H9 (cell line): ENCODE measurements around the gene SACM1L. TPM values are rescaled to one million over a fixed set of nuclear protein-coding genes. Genes with fewer than 3 reads are reported as not detected.

ENCODE experiments used
- DNase-seq: peaks from one replicate; pipeline ENCODE4 v3.0.0-alpha.2; 2017
- H2AFZ ChIP-seq: one replicate; pipeline ENCODE4 v1.6.1; 2013; ENCODE audit warnings: mild to moderate bottlenecking, low read length, control low read depth, moderate library complexity
- H2AK5ac ChIP-seq: 2 replicates; pipeline ENCODE4 v1.6.1; 2013; ENCODE audit warnings: low read length, control low read depth, mixed read lengths; ENCODE audit not compliant: insufficient read length
- H2BK120ac ChIP-seq: one replicate; pipeline ENCODE4 v1.6.1; 2013; ENCODE audit warnings: low read depth, mild to moderate bottlenecking, low read length, control low read depth, inconsistent platforms; ENCODE audit not compliant: poor library complexity, severe bottlenecking
- H2BK12ac ChIP-seq: 2 replicates; pipeline ENCODE4 v1.6.1; 2013; ENCODE audit warnings: low read length, control low read depth, mixed read lengths, low read depth; ENCODE audit not compliant: insufficient read length
- H2BK15ac ChIP-seq: 2 replicates; pipeline ENCODE4 v1.6.1; 2013; ENCODE audit warnings: low read depth, low read length, control low read depth
- H2BK20ac ChIP-seq: one replicate; pipeline ENCODE4 v1.6.1; 2013; ENCODE audit warnings: low read depth, mild to moderate bottlenecking, low read length, control low read depth, inconsistent platforms; ENCODE audit not compliant: poor library complexity, severe bottlenecking
- H2BK5ac ChIP-seq: 2 replicates; pipeline ENCODE4 v1.6.1; 2013; ENCODE audit warnings: low read length, control low read depth, mixed read lengths; ENCODE audit not compliant: insufficient read length
- H3K14ac ChIP-seq: 2 replicates; pipeline ENCODE4 v1.6.1; 2013; ENCODE audit warnings: low read length, control low read depth; ENCODE audit not compliant: insufficient read depth
- H3K18ac ChIP-seq: 2 replicates; pipeline ENCODE4 v1.6.1; 2013; ENCODE audit warnings: low read depth, mild to moderate bottlenecking, mixed read lengths, low read length, control low read depth; ENCODE audit not compliant: insufficient read length
- H3K23ac ChIP-seq: 2 replicates; pipeline ENCODE4 v1.6.1; 2013; ENCODE audit warnings: low read length, control low read depth, mixed read lengths, low read depth; ENCODE audit not compliant: insufficient read length
- H3K23me2 ChIP-seq: 2 replicates; pipeline ENCODE4 v1.6.1; 2013; ENCODE audit warnings: low read depth, mild to moderate bottlenecking, mixed read lengths, low read length, control low read depth; ENCODE audit not compliant: insufficient read length, poor library complexity, severe bottlenecking
- H3K27ac ChIP-seq: 2 replicates; pipeline ENCODE4 v1.5.1; 2013; ENCODE audit warnings: low read length, control low read depth, mixed read lengths, low read depth; ENCODE audit not compliant: insufficient read length
- H3K27me3 ChIP-seq: 2 replicates; pipeline ENCODE4 v1.6.1; 2013; ENCODE audit warnings: low read length, control low read depth, inconsistent platforms; ENCODE audit not compliant: insufficient read depth
- H3K4ac ChIP-seq: 2 replicates; pipeline ENCODE4 v1.6.1; 2013; ENCODE audit warnings: low read depth, mild to moderate bottlenecking, control low read depth, inconsistent platforms, low read length, moderate library complexity
- H3K4me1 ChIP-seq: 2 replicates; pipeline ENCODE4 v1.6.1; 2013; ENCODE audit warnings: low read length, control low read depth, inconsistent platforms; ENCODE audit not compliant: insufficient read depth
- H3K4me2 ChIP-seq: 2 replicates; pipeline ENCODE4 v1.6.1; 2013; ENCODE audit warnings: low read length, control low read depth, mixed read lengths; ENCODE audit not compliant: insufficient read length, insufficient read depth
- H3K56ac ChIP-seq: 2 replicates; pipeline ENCODE4 v1.6.1; 2013; ENCODE audit warnings: low read depth, mild to moderate bottlenecking, mixed read lengths, low read length, control low read depth; ENCODE audit not compliant: insufficient read length
- H3K79me1 ChIP-seq: 2 replicates; pipeline ENCODE4 v1.6.1; 2013; ENCODE audit warnings: low read depth, mild to moderate bottlenecking, moderate library complexity, low read length, control low read depth, inconsistent platforms; ENCODE audit not compliant: insufficient read depth, poor library complexity, severe bottlenecking
- H3K79me2 ChIP-seq: 2 replicates; pipeline ENCODE4 v1.6.1; 2013; ENCODE audit warnings: low read length, control low read depth, inconsistent platforms; ENCODE audit not compliant: insufficient read depth
- H3K9ac ChIP-seq: 2 replicates; pipeline ENCODE4 v1.6.1; 2013; ENCODE audit warnings: low read length, control low read depth, mixed read lengths; ENCODE audit not compliant: insufficient read length; ENCODE audit errors: extremely low read depth
- H3K9me3 ChIP-seq: one replicate; pipeline ENCODE4 v1.6.1; 2013; ENCODE audit warnings: low read depth, low read length, inconsistent platforms; ENCODE audit not compliant: control insufficient read depth
- H3T11ph ChIP-seq: one replicate; pipeline ENCODE4 v1.6.1; 2013; ENCODE audit warnings: mild to moderate bottlenecking, low read length, control low read depth, inconsistent platforms
- H4K20me1 ChIP-seq: one replicate; pipeline ENCODE4 v1.6.1; 2013; ENCODE audit not compliant: control insufficient read depth, insufficient read length, insufficient read depth
- H4K5ac ChIP-seq: 2 replicates; pipeline ENCODE4 v1.6.1; 2013; ENCODE audit warnings: low read depth, mild to moderate bottlenecking, mixed read lengths, low read length, control low read depth; ENCODE audit not compliant: insufficient read length
- H4K8ac ChIP-seq: replicated peaks from 2 replicates; pipeline ENCODE4 v1.6.1; 2013; ENCODE audit warnings: low read length, control low read depth, mixed read lengths, low read depth; ENCODE audit not compliant: insufficient read length
- H4K91ac ChIP-seq: 2 replicates; pipeline ENCODE4 v1.6.1; 2013; ENCODE audit warnings: low read depth, mild to moderate bottlenecking, moderate library complexity, mixed read lengths, low read length, control low read depth; ENCODE audit not compliant: insufficient read length
- H3K27ac Mint-ChIP-seq, 3 experiments: 2 replicates in 2 of 3; 3 replicates in 1 of 3; pipeline ENCODE4 v1.8.0; 2020 to 2021; ENCODE audit warnings: mixed read lengths in 3 of 3, mild to moderate bottlenecking in 1 of 3, moderate library complexity in 1 of 3
- H3K27me3 Mint-ChIP-seq: 2 replicates; pipeline ENCODE4 v1.8.0; 2021; ENCODE audit warnings: low read depth, mild to moderate bottlenecking, moderate library complexity, mixed read lengths
- H3K36me3 Mint-ChIP-seq, 3 experiments: 2 replicates in 2 of 3; 3 replicates in 1 of 3; pipeline ENCODE4 v1.8.0; 2020 to 2021; ENCODE audit warnings: low read depth in 3 of 3, mixed read lengths in 3 of 3; ENCODE audit not compliant: insufficient read depth in 1 of 3
- H3K4me1 Mint-ChIP-seq, 2 experiments: 2 replicates each; pipeline ENCODE4 v1.8.0; 2020; ENCODE audit warnings: mixed read lengths in 2 of 2
- H3K4me3 Mint-ChIP-seq, 2 experiments: 2 replicates in 1 of 2; 3 replicates in 1 of 2; pipeline ENCODE4 v1.8.0; 2020 to 2021; ENCODE audit warnings: mild to moderate bottlenecking in 2 of 2, mixed read lengths in 2 of 2, moderate library complexity in 1 of 2
- H3K9me3 Mint-ChIP-seq, 2 experiments: 2 replicates in 1 of 2; 3 replicates in 1 of 2; pipeline ENCODE4 v1.8.0; 2020; ENCODE audit warnings: mild to moderate bottlenecking in 2 of 2, mixed read lengths in 2 of 2, moderate library complexity in 1 of 2
- WGBS: extraction: QIAGEN DNeasy Blood & Tissue Kit; methylation state at CpG from one replicate; pipeline ENCODE4 v1.1.7; 2013; ENCODE audit warnings: missing lambda C conversion rate, low lambda C conversion rate, mixed read lengths; ENCODE audit not compliant: insufficient read length; ENCODE audit errors: extremely low coverage; 5-methylcytosine and 5-hydroxymethylcytosine counted together
- total RNA-seq: library from RNA; stranded (reverse); gene quantifications from 2 replicates; pipeline ENCODE4 v1.2.1, GENCODE V29; 2021
- TF ChIP-seq, protein P1 (sequence below): fragments of 200-600 bp; sonication (generic); conservative IDR thresholded peaks from 3 replicates; pipeline ENCODE4 v1.8.0; 2021; ENCODE audit warnings: antibody characterized with exemption, mild to moderate bottlenecking

Gene SACM1L
- total RNA-seq, 1 experiment from 2014 or later: 52.8 TPM

DNA sequence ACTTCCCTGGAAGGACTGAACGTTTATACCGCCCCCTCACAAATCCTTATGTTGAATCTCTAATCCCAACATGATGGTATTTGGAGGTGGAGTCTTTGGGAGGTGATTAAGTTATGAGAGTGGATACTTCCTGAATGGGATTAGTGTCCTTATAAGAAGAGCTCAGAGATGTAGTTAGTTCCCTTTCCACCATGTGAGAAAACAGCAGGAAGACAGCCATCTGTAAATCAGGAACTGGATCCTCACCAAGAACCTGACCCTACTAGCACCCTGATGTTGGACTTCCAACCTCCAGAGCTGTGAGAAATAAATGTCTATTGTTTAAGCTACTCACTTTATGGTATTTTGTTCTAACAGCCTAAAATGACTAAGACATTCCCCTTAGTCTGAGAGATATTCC, 33.3 kb upstream of the SACM1L start:
- no peaks in the 10 kb centered on the region for H3K27me3 ChIP-seq
- TF ChIP-seq, protein P1, sequence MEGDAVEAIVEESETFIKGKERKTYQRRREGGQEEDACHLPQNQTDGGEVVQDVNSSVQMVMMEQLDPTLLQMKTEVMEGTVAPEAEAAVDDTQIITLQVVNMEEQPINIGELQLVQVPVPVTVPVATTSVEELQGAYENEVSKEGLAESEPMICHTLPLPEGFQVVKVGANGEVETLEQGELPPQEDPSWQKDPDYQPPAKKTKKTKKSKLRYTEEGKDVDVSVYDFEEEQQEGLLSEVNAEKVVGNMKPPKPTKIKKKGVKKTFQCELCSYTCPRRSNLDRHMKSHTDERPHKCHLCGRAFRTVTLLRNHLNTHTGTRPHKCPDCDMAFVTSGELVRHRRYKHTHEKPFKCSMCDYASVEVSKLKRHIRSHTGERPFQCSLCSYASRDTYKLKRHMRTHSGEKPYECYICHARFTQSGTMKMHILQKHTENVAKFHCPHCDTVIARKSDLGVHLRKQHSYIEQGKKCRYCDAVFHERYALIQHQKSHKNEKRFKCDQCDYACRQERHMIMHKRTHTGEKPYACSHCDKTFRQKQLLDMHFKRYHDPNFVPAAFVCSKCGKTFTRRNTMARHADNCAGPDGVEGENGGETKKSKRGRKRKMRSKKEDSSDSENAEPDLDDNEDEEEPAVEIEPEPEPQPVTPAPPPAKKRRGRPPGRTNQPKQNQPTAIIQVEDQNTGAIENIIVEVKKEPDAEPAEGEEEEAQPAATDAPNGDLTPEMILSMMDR: no peak
- DNase-seq: no peak
- Mint-ChIP-seq H3K27me3 (no peaks in the 10 kb centered on the region), H3K36me3 (peaks cover 5 to 8% (median 5%) of the 10 kb centered on the region in 3 experiments; a peak in 6 of 7 replicates), H3K9me3 (peaks cover 4 to 5% of the 10 kb centered on the region in 2 experiments), H3K4me3 (no peak overlapping the region), H3K27ac (no peak overlapping the region; a peak in 2 of 7 replicates), H3K4me1 (peaks cover 7 to 14% of the 10 kb centered on the region in 2 experiments)
- no peak overlapping the region for H4K5ac ChIP-seq
- H3K23me2 ChIP-seq: no peaks in the 10 kb centered on the region
- H2AK5ac ChIP-seq: no peak overlapping the region
- H2BK20ac ChIP-seq: no peak overlapping the region
- no peaks in the 10 kb centered on the region for H3K9me3 ChIP-seq
- no peak overlapping the region for H2BK120ac ChIP-seq
- H3T11ph ChIP-seq: no peak overlapping the region
- no peak overlapping the region for H4K91ac ChIP-seq
- H3K18ac ChIP-seq: no peak overlapping the region
- no peaks in the 10 kb centered on the region for H4K20me1 ChIP-seq
- H3K56ac ChIP-seq: no peak overlapping the region
- no peaks in the 10 kb centered on the region for H3K79me1 ChIP-seq
- H3K79me2 ChIP-seq: 0 out of 2 replicates have a peak, but pooled peaks cover 1% of the 10 kb centered on the region
- no peak overlapping the region for H3K27ac ChIP-seq
- no peak overlapping the region for H2BK12ac ChIP-seq
- no peak overlapping the region for H3K9ac ChIP-seq
- H3K4ac ChIP-seq: no peak overlapping the region
- no peak overlapping the region for H4K8ac ChIP-seq
- no peak overlapping the region for H3K4me2 ChIP-seq
- no peak overlapping the region for H2BK5ac ChIP-seq
- no peak overlapping the region for H2AFZ ChIP-seq
- no peak overlapping the region for H2BK15ac ChIP-seq
- H3K14ac ChIP-seq: no peak overlapping the region
- no peak overlapping the region for H3K23ac ChIP-seq
- no peaks in the 10 kb centered on the region for H3K4me1 ChIP-seq
- no CpG with 5 or more reads among the region's 2 CpGs for WGBS
